Adrenal gland (tissue), 5 donors: ENCODE results near the gene RAD51B.

Experiments used
- CTCF ChIP-seq, 6 experiments: fragments of 450-650 bp in 4 of 6; fragments of 200-600 bp in 2 of 6; sonication (generic) in 1 of 6; IDR thresholded peaks; 1 replicate in 5 of 6; 2 replicates in 1 of 6; pipeline versions ENCODE4 v1.5.1 to v1.8.0; 2016 to 2021; ENCODE audit warnings: antibody characterized with exemption in 6 of 6, mild to moderate bottlenecking in 2 of 6, moderate library complexity in 1 of 6
- POLR2A ChIP-seq, 2 donors: fragments of 450-650 bp; IDR thresholded peaks; one replicate each; pipeline ENCODE4 v1.6.1; 2017; ENCODE audit warnings: antibody characterized with exemption in 2 of 2, mild to moderate bottlenecking in 2 of 2, moderate library complexity in 1 of 2
- donor health status: DM: no; HTN: no; CAD: no.

GRCh38 chr14:68770553-68771286, 951.1 kb downstream of the RAD51B start:
- TF ChIP-seq CTCF (IDR thresholded peaks at IDR 0.05), result no peak
- no peak for TF ChIP-seq POLR2A (IDR thresholded peaks at IDR 0.05)
